Measurements from ENCODE around the gene NEMP1.

- no peak for TF ChIP-seq CTCF (IDR thresholded peaks at IDR 0.05)
- TF ChIP-seq POLR2A (IDR thresholded peaks at IDR 0.05): no peak
These were observed 51.4 kb downstream of the NEMP1 start for GRCh38 chr12:57027011-57027804.

All from testis (tissue), 2 donors.